ENCODE measurements around the gene RNF39.
"Not testable (repeated sequence)": the region's sequence is repeated elsewhere in the genome, so short reads cannot be mapped to it uniquely, and the experiment has no call there.

The RNF39 gene, protein sequence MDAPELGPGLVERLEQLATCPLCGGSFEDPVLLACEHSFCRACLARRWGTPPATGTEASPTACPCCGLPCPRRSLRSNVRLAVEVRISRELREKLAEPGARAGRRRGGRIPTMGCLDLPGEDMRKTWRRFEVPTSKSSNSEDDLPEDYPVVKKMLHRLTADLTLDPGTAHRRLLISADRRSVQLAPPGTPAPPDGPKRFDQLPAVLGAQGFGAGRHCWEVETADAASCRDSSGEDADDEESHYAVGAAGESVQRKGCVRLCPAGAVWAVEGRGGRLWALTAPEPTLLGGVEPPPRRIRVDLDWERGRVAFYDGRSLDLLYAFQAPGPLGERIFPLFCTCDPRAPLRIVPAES

DNA sequence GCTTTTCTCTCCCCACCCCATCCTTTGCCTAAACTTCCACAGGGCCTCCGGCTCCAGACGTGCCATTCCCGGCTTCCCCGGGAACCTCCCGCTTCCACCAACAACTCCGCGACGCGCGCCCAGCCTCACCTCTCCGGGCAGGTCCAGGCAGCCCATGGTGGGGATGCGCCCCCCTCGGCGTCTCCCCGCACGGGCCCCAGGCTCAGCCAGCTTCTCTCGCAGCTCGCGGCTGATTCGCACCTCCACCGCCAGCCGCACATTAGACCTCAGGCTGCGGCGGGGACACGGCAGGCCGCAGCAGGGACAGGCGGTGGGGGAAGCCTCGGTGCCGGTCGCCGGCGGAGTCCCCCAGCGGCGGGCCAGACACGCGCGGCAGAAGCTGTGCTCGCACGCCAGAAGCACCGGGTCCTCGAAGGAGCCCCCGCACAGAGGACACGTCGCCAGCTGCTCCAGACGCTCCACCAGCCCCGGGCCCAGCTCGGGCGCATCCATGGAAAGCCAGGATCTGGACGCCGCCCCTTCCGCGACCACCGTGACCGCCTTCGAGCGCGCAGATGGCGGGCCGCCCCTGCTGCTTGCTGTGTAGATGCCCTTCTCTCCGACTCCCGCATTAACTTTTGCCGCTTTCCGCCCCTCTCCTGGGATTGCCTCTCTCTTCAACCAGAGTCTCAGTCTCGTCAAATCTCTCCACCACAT, at the start of gene RNF39:
TSS of gene RNF39 (minus strand) at position 676 of the 696 bp plus-strand sequence. CDS start at position 492, 184 bp downstream.
- no peaks in the 10 kb centered on the region for H3K36me3 ChIP-seq (ENCODE audit: insufficient read depth, low read length)
- no peak for TF ChIP-seq EZH2phosphoT487 (IDR thresholded peaks at IDR 0.05; ENCODE audit: borderline replicate concordance)
- TF ChIP-seq, protein P1, sequence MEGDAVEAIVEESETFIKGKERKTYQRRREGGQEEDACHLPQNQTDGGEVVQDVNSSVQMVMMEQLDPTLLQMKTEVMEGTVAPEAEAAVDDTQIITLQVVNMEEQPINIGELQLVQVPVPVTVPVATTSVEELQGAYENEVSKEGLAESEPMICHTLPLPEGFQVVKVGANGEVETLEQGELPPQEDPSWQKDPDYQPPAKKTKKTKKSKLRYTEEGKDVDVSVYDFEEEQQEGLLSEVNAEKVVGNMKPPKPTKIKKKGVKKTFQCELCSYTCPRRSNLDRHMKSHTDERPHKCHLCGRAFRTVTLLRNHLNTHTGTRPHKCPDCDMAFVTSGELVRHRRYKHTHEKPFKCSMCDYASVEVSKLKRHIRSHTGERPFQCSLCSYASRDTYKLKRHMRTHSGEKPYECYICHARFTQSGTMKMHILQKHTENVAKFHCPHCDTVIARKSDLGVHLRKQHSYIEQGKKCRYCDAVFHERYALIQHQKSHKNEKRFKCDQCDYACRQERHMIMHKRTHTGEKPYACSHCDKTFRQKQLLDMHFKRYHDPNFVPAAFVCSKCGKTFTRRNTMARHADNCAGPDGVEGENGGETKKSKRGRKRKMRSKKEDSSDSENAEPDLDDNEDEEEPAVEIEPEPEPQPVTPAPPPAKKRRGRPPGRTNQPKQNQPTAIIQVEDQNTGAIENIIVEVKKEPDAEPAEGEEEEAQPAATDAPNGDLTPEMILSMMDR (conservative IDR thresholded peaks at IDR 0.05; ENCODE audit: low read length): no peak
- peaks cover 3% of the 10 kb centered on the region; the same call in 1 of the 2 replicates for H3F3A ChIP-seq (ENCODE audit: low read depth)
- peak within 1 kb of the TSS; percentile 29 for H3K9ac ChIP-seq (ENCODE audit: low read depth, low read length, poor library complexity, severe bottlenecking)
- no peaks in the 10 kb centered on the region for H4K20me1 ChIP-seq (ENCODE audit: insufficient read depth, low read length, poor library complexity, severe bottlenecking)
- peak within 1 kb of the TSS; percentile 47 for H3K4me3 ChIP-seq (ENCODE audit: low read length, poor library complexity, severe bottlenecking)
- H3K79me2 ChIP-seq (ENCODE audit: insufficient read depth, low read length): no peaks in the 10 kb centered on the region
- H3K9me2 ChIP-seq (replicated peaks; ENCODE audit: low read depth, low read length): no peaks in the 10 kb centered on the region
- H3K4me1 ChIP-seq (ENCODE audit: insufficient read depth, low read length, poor library complexity, severe bottlenecking): peaks cover 29% of the 10 kb centered on the region
- H3K4me2 ChIP-seq (ENCODE audit: low read depth, low read length, poor library complexity, severe bottlenecking): peak within 1 kb of the TSS; percentile 74
- H2AFZ ChIP-seq (ENCODE audit: low read length): no peak within 1 kb of the TSS
- H3K9me3 ChIP-seq (ENCODE audit: insufficient read depth, low read depth, low read length): no peaks in the 10 kb centered on the region
- no peaks in the 10 kb centered on the region for H3K27me3 ChIP-seq (ENCODE audit: insufficient read depth, low read length, poor library complexity, severe bottlenecking)

DNA sequence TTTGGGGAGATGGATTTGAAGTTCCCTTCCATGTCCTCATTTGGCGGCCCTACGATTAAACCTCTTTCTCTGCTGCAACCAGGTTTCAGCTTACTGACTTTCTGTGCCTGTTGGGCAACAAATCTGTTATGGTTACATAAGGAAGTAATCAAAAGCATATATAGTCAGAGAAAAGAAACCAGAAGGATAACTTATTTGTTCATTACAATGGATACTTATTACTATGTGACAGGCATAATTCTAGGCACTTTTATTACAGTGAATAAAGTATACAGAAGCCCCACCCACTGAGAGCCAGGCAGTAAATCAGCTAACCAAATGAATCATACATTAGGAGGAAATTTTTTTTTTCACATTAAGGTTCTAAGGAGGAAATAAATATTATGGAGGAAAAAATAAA, 46.9 kb upstream of the RNF39 start:
- TF ChIP-seq, protein P1 (conservative IDR thresholded peaks at IDR 0.05; ENCODE audit: low read length): no peak
- TF ChIP-seq EZH2phosphoT487 (IDR thresholded peaks at IDR 0.05; ENCODE audit: borderline replicate concordance): no peak
- no peak overlapping the region for H3K4me2 ChIP-seq (ENCODE audit: low read depth, low read length, poor library complexity, severe bottlenecking)

DNA sequence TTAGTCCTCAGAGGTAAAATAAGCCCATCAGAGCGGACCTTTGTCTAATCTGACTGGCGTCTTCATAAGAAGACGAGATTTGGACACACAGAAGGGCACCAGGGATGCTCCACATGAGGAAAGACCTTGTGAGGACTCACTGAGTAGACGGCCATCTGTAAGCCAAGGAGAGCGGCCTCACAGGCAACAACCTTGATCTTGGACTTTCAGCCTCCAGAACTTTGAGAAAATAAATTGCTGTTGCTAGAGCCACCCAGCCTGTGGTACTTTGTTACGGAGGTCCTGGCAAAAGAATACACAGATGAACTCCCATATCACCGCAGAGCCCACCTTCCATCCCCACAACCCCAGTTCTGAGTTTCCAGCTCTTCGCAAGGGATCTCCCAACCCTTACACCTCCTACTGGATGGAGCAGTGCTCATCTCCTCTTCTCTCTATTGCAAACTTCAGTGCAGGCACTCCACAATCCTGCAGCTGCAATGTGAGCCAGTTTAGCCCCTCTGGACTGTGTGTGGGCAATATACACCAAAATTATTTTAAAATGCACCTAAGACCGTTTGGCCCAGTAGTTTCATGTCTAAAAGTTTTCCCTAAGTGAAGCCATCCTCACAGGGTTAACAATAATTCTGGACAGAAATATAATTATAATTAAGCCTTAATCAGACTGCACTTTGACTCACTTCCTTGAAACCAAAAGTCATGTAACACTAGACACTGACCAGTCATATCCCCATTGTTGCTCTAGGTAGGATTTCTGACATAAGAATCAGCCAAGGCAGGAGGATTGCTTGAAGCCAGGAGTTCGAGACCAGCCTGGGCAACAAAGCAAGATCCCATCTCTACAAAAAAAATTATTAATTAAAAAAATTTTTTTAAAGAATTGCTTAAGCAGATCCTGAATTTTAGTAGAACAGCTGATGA, 46.1 kb upstream of the RNF39 start:
- H2AFZ ChIP-seq (ENCODE audit: low read length): no peak overlapping the region
- H4K20me1 ChIP-seq (ENCODE audit: insufficient read depth, low read length, poor library complexity, severe bottlenecking): no peaks in the 10 kb centered on the region
- no peaks in the 10 kb centered on the region for H3K79me2 ChIP-seq (ENCODE audit: insufficient read depth, low read length)
- H3K4me3 ChIP-seq (ENCODE audit: low read length, poor library complexity, severe bottlenecking): no peak overlapping the region
- no peaks in the 10 kb centered on the region for H3K36me3 ChIP-seq (ENCODE audit: insufficient read depth, low read length)
- H3K9me3 ChIP-seq (ENCODE audit: insufficient read depth, low read depth, low read length): no peaks in the 10 kb centered on the region
- no peak overlapping the region for H3K9ac ChIP-seq (ENCODE audit: low read depth, low read length, poor library complexity, severe bottlenecking)
- no peak overlapping the region for H3K4me2 ChIP-seq (ENCODE audit: low read depth, low read length, poor library complexity, severe bottlenecking)
- H3K9me2 ChIP-seq (replicated peaks; ENCODE audit: low read depth, low read length): no peaks in the 10 kb centered on the region
- H3K27me3 ChIP-seq (ENCODE audit: insufficient read depth, low read length, poor library complexity, severe bottlenecking): no peaks in the 10 kb centered on the region
- TF ChIP-seq EZH2phosphoT487 (IDR thresholded peaks at IDR 0.05; ENCODE audit: borderline replicate concordance): no peak
- TF ChIP-seq, protein P1 (conservative IDR thresholded peaks at IDR 0.05; ENCODE audit: low read length): no peak
- no peaks in the 10 kb centered on the region for H3F3A ChIP-seq (ENCODE audit: low read depth)
- H3K4me1 ChIP-seq (ENCODE audit: insufficient read depth, low read length, poor library complexity, severe bottlenecking): no peaks in the 10 kb centered on the region

More for the DNA sequence above, 46.9 kb upstream of the RNF39 start:
- H4K20me1 ChIP-seq (ENCODE audit: insufficient read depth, low read length, poor library complexity, severe bottlenecking): no peaks in the 10 kb centered on the region
- H3K27me3 ChIP-seq (ENCODE audit: insufficient read depth, low read length, poor library complexity, severe bottlenecking): no peaks in the 10 kb centered on the region
- H3K9ac ChIP-seq (ENCODE audit: low read depth, low read length, poor library complexity, severe bottlenecking): no peak overlapping the region
- no peaks in the 10 kb centered on the region for H3K9me3 ChIP-seq (ENCODE audit: insufficient read depth, low read depth, low read length)
- no peak overlapping the region for H2AFZ ChIP-seq (ENCODE audit: low read length)
- H3K4me3 ChIP-seq (ENCODE audit: low read length, poor library complexity, severe bottlenecking): no peak overlapping the region
- no peaks in the 10 kb centered on the region for H3F3A ChIP-seq (ENCODE audit: low read depth)
- no peaks in the 10 kb centered on the region for H3K4me1 ChIP-seq (ENCODE audit: insufficient read depth, low read length, poor library complexity, severe bottlenecking)
- H3K79me2 ChIP-seq (ENCODE audit: insufficient read depth, low read length): no peaks in the 10 kb centered on the region
- no peaks in the 10 kb centered on the region for H3K9me2 ChIP-seq (replicated peaks; ENCODE audit: low read depth, low read length)
- H3K36me3 ChIP-seq (ENCODE audit: insufficient read depth, low read length): no peaks in the 10 kb centered on the region

DNA sequence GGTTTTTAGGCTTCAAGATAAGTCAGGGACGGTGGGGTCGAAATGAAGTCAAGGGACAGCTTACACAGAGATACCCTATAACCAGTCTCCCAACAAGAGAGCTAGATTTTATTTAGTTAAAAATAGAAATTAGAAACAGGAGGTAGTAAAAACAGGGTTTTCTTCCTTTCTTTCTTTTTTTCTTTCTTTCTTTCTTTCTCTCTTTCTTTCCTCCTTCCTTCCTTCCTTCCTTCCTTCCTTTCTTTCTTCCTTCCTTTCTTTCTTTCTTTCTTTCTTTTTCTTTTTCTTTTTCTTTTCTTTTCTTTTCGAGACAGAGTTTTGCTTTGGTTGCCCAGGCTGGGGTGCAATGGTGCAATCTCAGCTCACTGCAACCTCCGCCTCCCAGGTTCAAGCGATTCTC, 43.1 kb upstream of the RNF39 start:
- not testable (repeated sequence) for H3K4me2 ChIP-seq (ENCODE audit: low read depth, low read length, poor library complexity, severe bottlenecking); H3K9me3 ChIP-seq (ENCODE audit: insufficient read depth, low read depth, low read length)

More for the DNA sequence above, 43.1 kb upstream of the RNF39 start:
- H4K20me1 ChIP-seq (ENCODE audit: insufficient read depth, low read length, poor library complexity, severe bottlenecking); H2AFZ ChIP-seq (ENCODE audit: low read length); H3K4me1 ChIP-seq (ENCODE audit: insufficient read depth, low read length, poor library complexity, severe bottlenecking); H3K36me3 ChIP-seq (ENCODE audit: insufficient read depth, low read length); H3K9ac ChIP-seq (ENCODE audit: low read depth, low read length, poor library complexity, severe bottlenecking); H3K27me3 ChIP-seq (ENCODE audit: insufficient read depth, low read length, poor library complexity, severe bottlenecking); H3K79me2 ChIP-seq (ENCODE audit: insufficient read depth, low read length); H3K4me3 ChIP-seq (ENCODE audit: low read length, poor library complexity, severe bottlenecking); H3K9me2 ChIP-seq (replicated peaks; ENCODE audit: low read depth, low read length); H3F3A ChIP-seq (ENCODE audit: low read depth): not testable (repeated sequence)

All from Loucy (cell line).